HG02642 (cell line): ENCODE results near the gene FCAMR.

ENCODE experiments used
- ATAC-seq: cut with Tn5 transposase; IDR thresholded peaks from one replicate; pipeline ENCODE4 v1.9.1; 2021; ENCODE audit warnings: mild to moderate bottlenecking; ENCODE audit not compliant: unreplicated experiment, poor library complexity

Gene FCAMR

GRCh38 chr1:206962272-206962671 is 8.0 kb downstream of the FCAMR start:
- no peak for ATAC-seq

DNA sequence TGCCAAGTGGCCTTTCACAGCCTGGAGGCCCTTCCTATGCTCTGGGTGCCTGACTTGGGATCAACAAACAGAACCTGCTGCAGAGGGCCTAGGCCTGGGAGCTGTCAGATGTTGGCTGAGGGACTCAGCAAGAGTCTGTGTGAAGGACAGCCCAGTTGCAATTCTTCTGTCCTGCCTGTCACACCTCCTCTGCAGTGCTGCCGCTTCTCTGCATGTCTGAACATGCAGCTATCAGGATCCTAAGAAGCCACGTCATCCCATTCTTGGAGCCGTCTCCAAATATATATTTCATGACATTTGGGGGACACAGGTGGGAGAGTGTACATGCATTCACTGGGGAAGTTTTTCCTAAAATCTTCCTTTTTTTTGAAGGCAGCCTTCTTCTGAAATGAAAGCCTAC is 8.6 kb downstream of the FCAMR start:
- no peak for ATAC-seq

DNA sequence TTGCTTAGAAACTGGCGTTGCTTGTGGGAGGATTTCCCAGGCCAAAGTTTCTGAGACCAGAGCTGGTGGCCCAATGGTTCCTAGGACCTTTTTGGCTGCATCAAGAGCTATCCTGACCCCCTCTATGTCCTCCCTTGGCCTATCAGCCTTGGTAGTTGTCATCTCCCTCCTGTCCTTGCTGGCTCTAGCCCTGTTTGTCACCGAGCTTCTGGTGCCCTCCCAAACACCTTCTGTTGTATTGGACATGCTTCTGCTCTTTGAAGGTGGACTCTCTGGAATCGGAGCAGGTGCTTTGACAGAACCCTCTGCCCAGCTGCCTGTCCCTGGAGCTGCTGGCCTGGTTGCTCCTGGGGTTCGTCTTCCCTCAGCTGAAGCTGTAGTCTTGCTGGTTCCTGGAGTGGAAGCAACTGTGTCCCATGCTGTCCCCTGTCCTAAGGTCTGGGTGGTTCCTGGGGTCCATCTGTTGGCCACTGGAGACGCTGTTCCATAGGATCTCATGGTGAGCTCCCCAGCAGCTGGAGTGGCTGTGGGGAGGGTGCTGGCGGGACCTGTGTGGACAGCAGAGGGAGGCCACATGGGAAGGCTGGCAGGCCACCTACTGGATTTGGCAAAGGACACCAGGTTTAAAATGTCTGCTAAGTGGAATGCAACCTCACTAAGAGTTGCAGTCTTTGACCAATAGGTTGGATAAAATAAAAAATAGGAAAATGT is 9.4 kb downstream of the FCAMR start:
- no peak for ATAC-seq

DNA sequence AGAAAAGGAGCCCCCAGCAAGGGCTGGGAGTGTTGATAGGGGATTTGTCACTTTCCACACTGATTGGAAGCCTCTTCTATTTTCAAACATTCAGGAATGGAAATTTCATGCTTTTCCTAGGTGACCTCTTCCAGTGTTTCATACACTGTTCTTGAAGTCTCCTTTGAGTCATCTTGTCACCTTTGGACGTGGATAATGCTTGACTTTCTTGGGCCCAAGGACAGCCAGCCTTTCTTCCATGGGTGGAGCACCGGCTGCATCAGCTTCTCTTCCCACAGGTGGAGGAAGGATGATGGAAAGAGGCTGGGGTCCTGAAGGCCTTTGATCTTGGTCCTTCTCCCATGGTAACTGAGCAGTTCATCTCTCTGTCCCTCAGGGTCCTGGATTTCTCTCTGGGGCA is 12.1 kb downstream of the FCAMR start:
- ATAC-seq: no peak

- ATAC-seq: no peak
Measured at GRCh38 chr1:206957639-206958038, 12.6 kb downstream of the FCAMR start.

- peak; percentile 38 for ATAC-seq
Measured at GRCh38 chr1:206955476-206956451, 14.5 kb downstream of the FCAMR start.

DNA sequence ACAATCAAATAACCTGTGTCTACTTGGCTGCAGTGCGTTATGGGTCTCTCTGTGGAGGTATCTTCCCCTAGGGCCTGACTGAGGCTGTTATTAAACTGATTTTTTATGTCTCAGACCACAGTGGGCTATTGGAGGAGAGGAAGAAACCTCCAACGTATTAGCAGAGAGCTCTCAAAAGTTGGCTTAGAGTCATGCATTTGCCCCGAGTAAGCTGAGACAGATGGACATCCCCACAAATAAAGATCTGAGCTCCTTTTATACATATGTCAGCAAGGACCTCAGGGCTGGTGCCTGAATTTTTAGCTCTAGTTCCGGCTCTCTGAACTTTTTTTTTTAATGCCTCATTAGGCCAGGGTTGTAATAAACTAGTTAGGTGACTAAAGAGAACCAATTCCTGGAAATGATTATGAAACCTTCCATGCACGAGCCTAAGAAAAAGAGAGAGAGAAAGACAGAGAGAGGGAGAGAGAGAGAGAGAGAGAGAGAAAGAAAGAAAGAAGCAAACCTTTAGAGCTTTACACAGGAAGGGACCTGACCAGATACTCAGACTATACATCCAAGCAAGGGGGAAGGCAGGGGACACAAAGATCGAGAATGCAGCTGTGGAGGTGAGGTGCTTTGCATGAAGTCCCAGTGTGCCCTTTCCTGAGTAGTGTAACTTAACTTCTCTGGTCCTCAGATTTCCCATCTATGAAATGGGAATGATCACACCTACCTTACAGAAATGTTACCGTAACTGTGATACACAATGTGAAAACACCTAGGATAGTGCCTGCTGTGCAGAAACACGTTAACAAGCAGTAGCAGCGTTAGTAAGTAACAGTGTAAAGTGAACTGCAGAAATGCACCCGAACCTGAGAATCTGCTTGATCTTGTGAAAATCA is 15.6 kb downstream of the FCAMR start:
- no peak for ATAC-seq

DNA sequence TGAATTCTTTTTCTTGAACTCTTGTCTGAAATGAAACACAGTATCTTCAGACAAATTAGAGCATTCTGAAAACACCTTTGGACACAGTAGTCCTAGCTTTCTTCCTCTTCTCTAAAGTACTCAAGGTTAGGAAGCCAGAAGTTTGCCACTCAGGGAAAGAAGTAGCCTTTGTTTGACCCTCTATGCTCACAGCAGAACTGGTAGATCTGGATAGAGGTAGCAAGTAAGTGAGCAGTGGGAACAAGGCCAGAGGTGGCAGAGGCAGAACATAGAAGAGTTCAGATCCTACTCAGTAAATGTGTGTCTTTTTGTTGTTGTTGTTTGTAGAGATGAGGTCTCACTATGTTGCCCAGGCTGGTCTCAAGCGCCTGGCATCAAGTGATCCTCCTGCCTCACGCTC is 16.6 kb downstream of the FCAMR start:
- no peak for ATAC-seq

DNA sequence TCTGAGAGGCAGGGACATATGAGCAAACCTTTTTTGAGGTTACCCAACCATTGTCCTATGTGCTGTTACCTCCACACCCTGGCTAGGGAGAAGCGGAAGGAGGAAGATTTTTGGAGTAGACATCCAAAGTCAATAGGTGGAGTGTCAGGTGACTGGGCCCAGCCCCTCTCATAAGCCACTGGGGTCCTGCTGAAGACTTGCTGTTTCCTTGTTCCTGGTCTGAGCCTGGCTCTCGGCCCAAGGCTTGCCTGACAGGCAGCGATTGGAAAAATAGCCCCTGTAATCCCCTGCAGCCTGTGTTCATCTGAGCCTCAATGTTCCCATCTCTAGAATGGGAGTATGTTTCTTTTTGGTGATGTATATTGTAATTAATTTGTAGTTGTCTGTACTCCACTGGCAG is 17.1 kb downstream of the FCAMR start:
- ATAC-seq: no peak

- no peak for ATAC-seq
Measured at GRCh38 chr1:206952171-206952570, 18.1 kb downstream of the FCAMR start.

DNA sequence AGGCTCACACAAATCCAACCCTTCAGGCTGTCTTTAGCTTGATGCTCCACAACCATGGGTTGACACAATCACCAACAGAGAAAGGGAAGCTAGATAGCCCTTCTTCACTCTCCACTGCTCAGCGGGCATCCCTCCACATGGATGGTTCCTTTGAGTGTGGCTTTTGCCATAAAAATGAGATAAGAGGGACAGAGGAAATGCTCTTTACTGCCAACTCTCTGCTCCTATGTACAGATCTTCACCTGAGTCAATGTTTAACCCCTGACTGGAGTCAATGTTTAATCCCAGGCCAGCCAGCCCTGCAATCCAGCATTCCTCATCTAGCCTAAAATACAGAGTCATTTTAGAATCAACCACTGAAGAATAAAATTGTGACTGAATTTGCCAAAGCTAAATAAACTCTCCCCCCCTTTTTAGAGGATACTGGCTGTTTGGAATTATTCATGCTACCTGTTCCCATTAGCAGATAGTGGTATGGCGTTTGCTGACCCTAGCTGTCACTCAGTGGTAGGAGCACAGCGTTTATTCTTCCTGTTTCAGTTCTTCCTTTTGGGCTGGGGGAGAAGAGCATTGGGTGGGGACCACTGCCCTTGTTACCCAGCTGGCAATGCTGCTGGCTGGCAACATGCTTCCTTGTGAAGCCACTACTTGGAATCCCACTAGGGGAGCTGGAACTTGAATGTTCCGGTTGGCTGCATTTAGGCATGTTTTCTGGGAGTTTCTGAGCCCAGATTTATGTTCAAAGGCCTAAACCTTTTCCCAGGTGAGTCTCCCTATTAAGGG is 18.8 kb downstream of the FCAMR start:
- peak; percentile 33 for ATAC-seq

- no peak for ATAC-seq
Measured at GRCh38 chr1:206949641-206950040, 20.6 kb downstream of the FCAMR start.

- no peak for ATAC-seq
Measured at GRCh38 chr1:206949208-206949607, 21.1 kb downstream of the FCAMR start.

DNA sequence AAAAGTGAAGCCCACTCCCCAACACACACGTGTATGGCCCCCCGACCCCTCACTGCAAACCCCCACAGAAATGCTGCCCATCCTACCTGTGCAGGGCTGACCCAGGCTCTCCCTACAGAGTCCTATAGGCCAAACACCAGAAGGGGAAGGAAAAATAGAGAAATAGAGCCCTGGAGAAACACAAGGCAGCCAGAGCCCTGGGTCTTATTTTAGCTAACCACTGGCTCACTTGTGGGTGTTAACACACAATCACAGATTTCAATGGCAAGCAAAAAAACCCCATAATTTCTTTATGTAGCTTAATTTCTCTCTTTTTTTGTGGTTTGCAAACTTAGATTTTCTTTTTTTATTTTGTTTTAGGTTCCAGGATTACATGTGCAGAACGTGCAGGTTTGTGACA is 23.0 kb downstream of the FCAMR start:
- ATAC-seq: no peak

- no peak for ATAC-seq
Measured at GRCh38 chr1:206946261-206946660, 24.0 kb downstream of the FCAMR start, which contains the start of gene PIGR. PIGR (minus strand) TSS chr1:206946466; CDS start chr1:206940531, 5,935 bp downstream.

- ATAC-seq: no peak
Measured at GRCh38 chr1:206945779-206946178, 24.5 kb downstream of the FCAMR start.

- no peak for ATAC-seq
Measured at GRCh38 chr1:206944703-206945102, 25.6 kb downstream of the FCAMR start.

- no peak for ATAC-seq
Measured at GRCh38 chr1:206941766-206942418, 28.4 kb downstream of the FCAMR start.

DNA sequence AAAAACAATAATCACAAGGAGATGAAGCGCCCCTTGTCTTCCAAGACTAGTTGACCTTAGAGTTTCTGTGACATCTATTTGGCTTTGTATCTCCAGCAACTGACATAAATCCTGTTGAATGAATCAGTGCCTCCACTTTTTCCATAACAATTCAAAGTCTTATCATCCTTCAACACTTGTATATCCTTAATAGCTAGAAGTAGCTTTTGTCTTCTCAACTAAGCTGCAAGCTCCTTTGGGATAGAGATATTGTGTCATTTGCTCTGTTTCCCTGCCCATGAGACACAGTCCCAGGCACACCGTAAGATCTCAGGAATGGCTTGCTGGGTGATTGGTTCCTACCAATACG is 29.7 kb downstream of the FCAMR start:
- ATAC-seq: no peak
